ENCODE results near the gene ATG4A.

Gene ATG4A

DNA sequence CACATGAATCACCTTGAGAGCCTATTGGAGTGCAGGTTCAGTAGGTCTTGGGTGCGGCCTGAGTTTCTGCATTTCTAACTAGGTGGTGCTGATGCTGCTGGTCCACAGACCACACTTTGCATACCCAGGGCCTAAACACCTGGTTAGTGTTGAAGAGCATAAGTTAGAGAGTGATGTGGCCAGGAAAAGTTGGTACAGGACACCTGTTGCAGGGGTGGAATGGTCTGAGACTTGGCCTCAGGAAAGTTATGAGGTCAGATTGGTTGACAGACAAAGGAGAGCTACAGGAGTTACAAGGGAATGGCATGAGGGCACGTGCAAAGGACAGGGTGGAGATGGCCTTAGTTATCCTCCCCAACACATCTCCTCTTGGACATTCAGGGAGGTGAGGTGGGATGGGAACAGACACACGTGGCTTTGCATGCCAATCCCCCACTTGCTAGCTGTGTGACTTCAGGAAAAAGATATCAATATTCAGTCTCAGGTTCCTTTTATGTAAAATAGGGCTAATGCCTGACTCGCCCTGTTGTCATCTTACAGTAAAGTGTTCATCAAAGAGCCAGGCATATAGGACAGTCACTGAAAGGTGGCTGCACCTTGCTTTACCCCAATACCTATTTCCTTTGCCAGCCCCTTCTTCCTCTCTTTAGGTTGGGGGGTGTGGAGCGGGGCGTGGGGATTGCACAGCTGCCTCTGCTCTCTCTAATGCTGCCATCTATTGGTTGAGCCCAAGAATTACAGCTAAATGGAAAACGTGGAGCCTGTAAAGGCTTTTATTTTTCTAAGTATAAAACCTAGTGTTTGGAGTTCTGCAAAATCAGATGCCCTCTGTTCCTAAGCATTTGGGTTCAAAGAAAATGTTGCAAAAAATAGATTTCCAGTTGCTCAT is 47.5 kb downstream of the ATG4A start:
- peak; percentile 59 for TF ChIP-seq CTCF (IDR thresholded peaks at IDR 0.05)

DNA sequence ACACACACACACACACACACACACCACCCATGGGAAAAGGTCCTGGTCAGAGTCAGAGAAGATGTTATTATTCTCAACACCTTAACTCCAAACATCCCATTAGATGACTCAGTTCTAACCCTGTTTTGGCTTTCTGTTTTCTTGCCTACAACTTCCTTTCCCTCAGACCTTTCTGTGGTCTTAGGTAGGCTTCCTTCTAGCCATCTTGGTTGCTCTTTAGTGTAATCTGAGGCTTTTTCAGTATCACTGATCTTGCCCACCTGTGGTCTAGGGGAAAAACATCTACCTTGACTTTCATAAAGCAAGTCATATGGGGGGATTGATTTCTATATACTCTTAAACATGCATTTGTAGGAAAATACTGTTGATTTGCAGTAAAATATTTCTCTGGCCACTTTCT is 56.9 kb downstream of the ATG4A start:
- no peak for TF ChIP-seq CTCF (IDR thresholded peaks at IDR 0.05)

DNA sequence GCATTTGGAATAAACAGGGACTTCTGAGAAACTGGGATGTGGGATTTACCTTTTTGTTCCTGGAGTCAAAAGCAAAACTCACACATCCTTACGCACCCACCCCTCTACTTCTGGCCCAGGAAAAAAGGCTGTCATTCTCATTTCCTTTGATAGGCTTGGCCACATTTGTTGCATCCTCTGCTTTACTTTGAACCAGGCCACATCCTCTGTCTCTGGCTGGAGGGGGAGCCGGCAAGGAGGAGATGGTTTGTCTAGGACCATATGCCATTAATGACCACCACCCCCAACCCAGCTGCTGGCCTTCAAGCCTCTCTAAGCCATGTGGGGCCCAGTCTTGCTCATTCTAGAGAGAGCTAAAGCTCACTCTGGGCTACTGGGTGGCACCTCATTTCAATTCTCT is 64.5 kb downstream of the ATG4A start:
- TF ChIP-seq CTCF (IDR thresholded peaks at IDR 0.05): no peak

GRCh38 chrX:108156934-108157466 is 65.4 kb downstream of the ATG4A start:
- no peak for TF ChIP-seq CTCF (IDR thresholded peaks at IDR 0.05)

DNA sequence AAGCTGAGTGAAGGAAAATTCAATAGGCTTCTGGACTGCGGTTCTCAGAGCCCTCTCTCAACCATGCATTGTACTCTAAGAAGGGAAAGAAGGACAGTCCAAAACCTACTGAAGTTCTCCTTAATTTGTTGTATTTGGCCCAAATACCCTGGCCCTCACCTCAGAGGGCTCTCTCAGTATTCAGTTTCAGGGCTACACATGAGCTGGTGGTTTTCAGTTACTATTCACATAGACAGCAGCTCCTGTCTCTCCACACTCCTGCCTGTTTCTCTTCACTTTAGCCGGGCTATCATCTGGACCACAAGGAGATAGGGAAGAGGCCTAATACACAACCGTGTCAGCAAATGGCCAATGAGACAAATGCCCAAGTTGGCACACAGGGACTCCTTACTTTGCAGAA is 66.0 kb downstream of the ATG4A start:
- no peak for TF ChIP-seq CTCF (IDR thresholded peaks at IDR 0.05)

DNA sequence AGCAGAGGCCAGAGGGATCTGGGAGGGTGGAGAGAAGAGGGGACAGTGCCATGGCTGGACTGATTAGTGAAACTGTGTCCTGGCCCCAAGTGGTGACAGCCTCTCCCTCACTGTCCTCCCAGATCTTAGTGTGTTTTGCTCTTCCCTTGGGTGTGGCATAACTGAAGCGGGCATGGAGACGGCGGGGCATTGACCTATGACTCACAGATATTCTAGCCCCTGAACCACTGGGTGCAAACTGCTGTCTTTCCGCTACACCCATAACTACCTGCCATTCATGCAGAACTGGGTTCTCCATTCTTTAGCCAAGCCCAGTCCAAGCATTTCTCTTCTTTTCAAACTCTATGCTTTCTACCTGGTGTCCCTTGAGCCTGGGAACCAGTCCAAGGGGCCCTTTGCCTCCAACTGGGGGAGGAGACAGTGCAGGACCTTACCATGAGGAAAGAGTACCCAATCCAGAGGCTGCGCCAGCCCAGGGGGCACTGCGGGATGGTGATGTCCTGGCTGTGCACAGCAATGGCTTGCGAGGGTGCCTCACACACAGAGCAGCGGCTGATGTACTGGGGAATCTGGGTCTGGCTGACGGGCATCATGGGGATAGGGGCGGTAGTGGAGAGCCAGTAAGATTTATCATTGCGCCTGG is 67.6 kb downstream of the ATG4A start:
- TF ChIP-seq CTCF (IDR thresholded peaks at IDR 0.05): no peak

DNA sequence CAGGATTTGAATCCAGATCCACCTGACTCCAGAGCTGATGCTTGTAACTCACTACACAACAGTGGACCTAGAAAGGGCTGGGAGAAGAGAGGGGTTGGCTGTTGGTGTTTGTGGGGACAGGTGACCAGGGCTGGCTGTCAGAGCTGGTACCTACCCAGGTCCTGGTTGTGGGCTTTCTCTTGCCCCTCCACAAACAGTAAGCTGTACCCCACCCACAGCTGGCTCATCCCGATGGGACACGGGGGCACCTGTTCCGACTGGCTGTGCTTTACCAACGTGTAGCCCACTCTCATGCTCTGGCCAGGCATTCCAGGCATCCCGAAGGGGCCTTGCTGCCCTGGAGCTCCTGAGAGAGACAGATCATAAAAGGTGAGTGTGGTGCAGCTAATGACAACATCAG is 68.7 kb downstream of the ATG4A start:
- no peak for TF ChIP-seq CTCF (IDR thresholded peaks at IDR 0.05)
